Measurements from ENCODE around the gene PORCN. TPM values are rescaled to one million over a fixed set of nuclear protein-coding genes. Genes with fewer than 3 reads are reported as not detected.

Gene PORCN
- total RNA-seq, 1 experiment from 2014 or later = 4.6 TPM

GRCh38 chrX:48498374-48498809 is 10.4 kb upstream of the PORCN start:
- Histone ChIP-seq H3K4me3 (ENCODE audit: low read depth, low read length) (no peak overlapping the region), H3K36me3 (ENCODE audit: control insufficient read depth, insufficient read depth, low read length) (no peaks in the 10 kb centered on the region), H3K27me3 (replicated peaks; ENCODE audit: control insufficient read depth, insufficient read depth, low read length) (no peaks in the 10 kb centered on the region), H3K9me3 (no peaks in the 10 kb centered on the region), H3K4me1 (no peaks in the 10 kb centered on the region)
- no peak for DNase-seq
- intact Hi-C loops (cut with micrococcal nuclease; ENCODE audit: unreplicated experiment) = no loop called here
- BruUV-seq (replicated peaks) = no TSS peak
- no peaks in the 10 kb centered on the region for H3K36me3 Mint-ChIP-seq (ENCODE audit: insufficient read depth, unreplicated experiment)
- ChIA-PET CTCF (no interaction called here), POLR2A (no interaction called here)
- H3K4me3 Mint-ChIP-seq (ENCODE audit: unreplicated experiment) = no peak overlapping the region
- TF ChIP-seq, protein P1, sequence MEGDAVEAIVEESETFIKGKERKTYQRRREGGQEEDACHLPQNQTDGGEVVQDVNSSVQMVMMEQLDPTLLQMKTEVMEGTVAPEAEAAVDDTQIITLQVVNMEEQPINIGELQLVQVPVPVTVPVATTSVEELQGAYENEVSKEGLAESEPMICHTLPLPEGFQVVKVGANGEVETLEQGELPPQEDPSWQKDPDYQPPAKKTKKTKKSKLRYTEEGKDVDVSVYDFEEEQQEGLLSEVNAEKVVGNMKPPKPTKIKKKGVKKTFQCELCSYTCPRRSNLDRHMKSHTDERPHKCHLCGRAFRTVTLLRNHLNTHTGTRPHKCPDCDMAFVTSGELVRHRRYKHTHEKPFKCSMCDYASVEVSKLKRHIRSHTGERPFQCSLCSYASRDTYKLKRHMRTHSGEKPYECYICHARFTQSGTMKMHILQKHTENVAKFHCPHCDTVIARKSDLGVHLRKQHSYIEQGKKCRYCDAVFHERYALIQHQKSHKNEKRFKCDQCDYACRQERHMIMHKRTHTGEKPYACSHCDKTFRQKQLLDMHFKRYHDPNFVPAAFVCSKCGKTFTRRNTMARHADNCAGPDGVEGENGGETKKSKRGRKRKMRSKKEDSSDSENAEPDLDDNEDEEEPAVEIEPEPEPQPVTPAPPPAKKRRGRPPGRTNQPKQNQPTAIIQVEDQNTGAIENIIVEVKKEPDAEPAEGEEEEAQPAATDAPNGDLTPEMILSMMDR (IDR thresholded peaks at IDR 0.05; ENCODE audit: insufficient read depth in 1 of 2, low read depth in 1 of 2, low read length in 1 of 2, severe bottlenecking in 1 of 2, unreplicated experiment in 1 of 2) = no peak
- H3K27ac Mint-ChIP-seq (ENCODE audit: unreplicated experiment) = no peak overlapping the region
- no peaks in the 10 kb centered on the region for H3K27me3 Mint-ChIP-seq (ENCODE audit: insufficient read depth, unreplicated experiment)
- no peaks in the 10 kb centered on the region for H3K4me1 Mint-ChIP-seq (ENCODE audit: low read depth, unreplicated experiment)
- no peaks in the 10 kb centered on the region for H3K9me3 Mint-ChIP-seq (ENCODE audit: unreplicated experiment)

DNA sequence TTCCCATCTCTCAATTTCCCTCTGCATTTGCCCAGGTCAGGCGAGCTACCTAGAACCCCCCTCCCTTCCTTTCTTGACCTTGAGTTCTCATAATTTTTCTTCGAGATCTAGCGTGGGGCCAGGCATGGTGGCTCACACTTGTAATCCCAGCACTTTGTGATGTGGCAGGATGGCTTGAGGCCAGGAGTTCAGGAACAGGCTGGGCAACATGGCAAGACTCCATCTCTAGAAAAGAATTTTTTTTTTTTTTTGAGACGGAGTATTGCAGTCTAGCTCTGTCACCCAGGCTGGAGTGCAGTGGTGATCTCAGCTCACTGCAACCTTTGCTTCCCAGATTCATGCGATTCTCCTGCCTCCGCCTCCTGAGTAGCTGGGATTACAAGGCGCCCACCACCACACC is 4.5 kb upstream of the PORCN start:
- no peaks in the 10 kb centered on the region for H3K27me3 ChIP-seq (replicated peaks; ENCODE audit: control insufficient read depth, insufficient read depth, low read length)
- H3K4me1 ChIP-seq = peaks cover 4% of the 10 kb centered on the region; the same call in 1 of the 2 replicates
- no peak overlapping the region for H3K27ac Mint-ChIP-seq (ENCODE audit: unreplicated experiment)
- H3K27me3 Mint-ChIP-seq (ENCODE audit: insufficient read depth, unreplicated experiment) = no peaks in the 10 kb centered on the region
- ChIA-PET CTCF (no interaction called here), POLR2A (no interaction called here)
- intact Hi-C loops (cut with micrococcal nuclease; ENCODE audit: unreplicated experiment) = no loop called here
- no peak overlapping the region for H3K4me3 Mint-ChIP-seq (ENCODE audit: unreplicated experiment)
- DNase-seq = no peak
- H3K36me3 ChIP-seq (ENCODE audit: control insufficient read depth, insufficient read depth, low read length) = no peaks in the 10 kb centered on the region
- no peaks in the 10 kb centered on the region for H3K9me3 Mint-ChIP-seq (ENCODE audit: unreplicated experiment)
- H3K4me1 Mint-ChIP-seq (ENCODE audit: low read depth, unreplicated experiment) = no peaks in the 10 kb centered on the region
- peaks cover 2% of the 10 kb centered on the region for H3K36me3 Mint-ChIP-seq (ENCODE audit: insufficient read depth, unreplicated experiment)
- TF ChIP-seq, protein P1 (IDR thresholded peaks at IDR 0.05; ENCODE audit: insufficient read depth in 1 of 2, low read depth in 1 of 2, low read length in 1 of 2, severe bottlenecking in 1 of 2, unreplicated experiment in 1 of 2) = no peak
- no peak overlapping the region for H3K4me3 ChIP-seq (ENCODE audit: low read depth, low read length)
- BruUV-seq (replicated peaks) = no TSS peak
- no peaks in the 10 kb centered on the region for H3K9me3 ChIP-seq

DNA sequence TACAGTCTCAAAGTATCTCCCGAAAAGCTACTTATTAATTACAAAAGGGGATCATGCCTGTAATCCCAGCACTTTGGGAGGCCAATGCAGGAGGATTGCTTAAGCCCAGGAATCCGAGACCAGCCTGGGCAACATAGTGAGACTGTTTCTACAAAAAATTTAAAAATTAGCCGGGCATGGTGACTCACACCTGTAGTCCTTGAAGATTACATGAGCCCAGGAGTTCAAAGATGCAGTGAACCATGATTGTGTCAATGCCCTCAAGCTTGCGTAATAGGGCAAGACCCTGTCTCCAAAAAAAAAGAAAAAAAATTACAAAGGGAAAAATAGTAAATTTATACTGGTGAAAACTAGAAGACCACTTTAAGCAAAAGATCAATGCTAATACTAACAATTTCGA is 3.3 kb upstream of the PORCN start:
- BruUV-seq (replicated peaks) = no TSS peak
- H3K4me3 Mint-ChIP-seq (ENCODE audit: unreplicated experiment) = no peak overlapping the region
- no peaks in the 10 kb centered on the region for H3K36me3 ChIP-seq (ENCODE audit: control insufficient read depth, insufficient read depth, low read length)
- peaks cover 5% of the 10 kb centered on the region for H3K36me3 Mint-ChIP-seq (ENCODE audit: insufficient read depth, unreplicated experiment)
- POLR2A ChIA-PET = no interaction called here
- peak in 1 of 2 experiments; percentile 13 for DNase-seq
- no peaks in the 10 kb centered on the region for H3K4me1 Mint-ChIP-seq (ENCODE audit: low read depth, unreplicated experiment)
- no peaks in the 10 kb centered on the region for H3K27me3 ChIP-seq (replicated peaks; ENCODE audit: control insufficient read depth, insufficient read depth, low read length)
- TF ChIP-seq, protein P1 (IDR thresholded peaks at IDR 0.05; ENCODE audit: insufficient read depth in 1 of 2, low read depth in 1 of 2, low read length in 1 of 2, severe bottlenecking in 1 of 2, unreplicated experiment in 1 of 2) = no peak
- no peak overlapping the region for H3K27ac Mint-ChIP-seq (ENCODE audit: unreplicated experiment)
- H3K4me3 ChIP-seq (ENCODE audit: low read depth, low read length) = no peak overlapping the region
- CTCF ChIA-PET = no interaction called here
- H3K4me1 ChIP-seq = peaks cover 4% of the 10 kb centered on the region; the same call in 1 of the 2 replicates
- H3K9me3 ChIP-seq = no peaks in the 10 kb centered on the region
- intact Hi-C loops (cut with micrococcal nuclease; ENCODE audit: unreplicated experiment) = no loop called here
- no peaks in the 10 kb centered on the region for H3K9me3 Mint-ChIP-seq (ENCODE audit: unreplicated experiment)
- no peaks in the 10 kb centered on the region for H3K27me3 Mint-ChIP-seq (ENCODE audit: insufficient read depth, unreplicated experiment)

All from Caco-2 (cell line).